ENCODE measurements around the gene GMPR2.

DNA sequence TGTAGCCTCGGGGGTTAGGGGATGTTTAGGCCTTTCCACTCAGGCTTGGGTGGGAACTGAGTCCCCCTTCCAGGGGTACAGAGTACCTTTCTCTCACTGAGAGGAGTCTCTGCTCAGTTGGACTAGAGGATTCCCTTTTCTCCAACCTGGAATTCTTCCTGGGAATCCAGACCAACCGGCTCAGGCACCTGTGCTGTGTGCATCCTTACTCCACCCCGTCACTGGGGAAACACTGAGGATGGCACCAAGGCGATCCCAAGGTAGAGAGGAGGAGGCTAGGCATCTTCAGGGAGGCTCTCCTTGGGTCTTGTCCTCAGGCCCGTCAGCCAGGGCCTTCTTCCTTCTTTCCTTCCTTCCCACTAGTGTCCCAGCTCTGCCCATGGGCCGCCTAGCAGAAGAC is 31.1 kb downstream of the GMPR2 start:
- TF ChIP-seq, protein P1, sequence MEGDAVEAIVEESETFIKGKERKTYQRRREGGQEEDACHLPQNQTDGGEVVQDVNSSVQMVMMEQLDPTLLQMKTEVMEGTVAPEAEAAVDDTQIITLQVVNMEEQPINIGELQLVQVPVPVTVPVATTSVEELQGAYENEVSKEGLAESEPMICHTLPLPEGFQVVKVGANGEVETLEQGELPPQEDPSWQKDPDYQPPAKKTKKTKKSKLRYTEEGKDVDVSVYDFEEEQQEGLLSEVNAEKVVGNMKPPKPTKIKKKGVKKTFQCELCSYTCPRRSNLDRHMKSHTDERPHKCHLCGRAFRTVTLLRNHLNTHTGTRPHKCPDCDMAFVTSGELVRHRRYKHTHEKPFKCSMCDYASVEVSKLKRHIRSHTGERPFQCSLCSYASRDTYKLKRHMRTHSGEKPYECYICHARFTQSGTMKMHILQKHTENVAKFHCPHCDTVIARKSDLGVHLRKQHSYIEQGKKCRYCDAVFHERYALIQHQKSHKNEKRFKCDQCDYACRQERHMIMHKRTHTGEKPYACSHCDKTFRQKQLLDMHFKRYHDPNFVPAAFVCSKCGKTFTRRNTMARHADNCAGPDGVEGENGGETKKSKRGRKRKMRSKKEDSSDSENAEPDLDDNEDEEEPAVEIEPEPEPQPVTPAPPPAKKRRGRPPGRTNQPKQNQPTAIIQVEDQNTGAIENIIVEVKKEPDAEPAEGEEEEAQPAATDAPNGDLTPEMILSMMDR (conservative IDR thresholded peaks at IDR 0.05; ENCODE audit: low read depth, low read length): no peak
- no peak for TF ChIP-seq POLR2A (IDR thresholded peaks at IDR 0.05; ENCODE audit: low read depth, low read length)
- no peak for TF ChIP-seq SMC3 (IDR thresholded peaks at IDR 0.05; ENCODE audit: low read depth, low read length)
- no peak for TF ChIP-seq CEBPB (IDR thresholded peaks at IDR 0.05; ENCODE audit: low read depth, low read length)
- no peak for TF ChIP-seq MAFK (IDR thresholded peaks at IDR 0.05; ENCODE audit: low read depth, low read length)
- TF ChIP-seq RAD21 (IDR thresholded peaks at IDR 0.05; ENCODE audit: low read length): no peak
- TF ChIP-seq BHLHE40 (IDR thresholded peaks at IDR 0.05; ENCODE audit: low read depth, low read length): no peak
- no peak for TF ChIP-seq NFE2L2 (IDR thresholded peaks at IDR 0.05; ENCODE audit: low read depth, low read length)

Measured in IMR-90 (cell line).